Sigmoid colon (tissue), 4 donors: ENCODE measurements around the gene LITAFD.

Source experiments
- CTCF ChIP-seq, 4 experiments: fragments of 450-650 bp in 3 of 4; fragments of 200-600 bp in 1 of 4; IDR thresholded peaks; one replicate each; pipeline ENCODE4 v1.5.1; 2016 to 2019; ENCODE audit warnings: antibody characterized with exemption in 4 of 4, mild to moderate bottlenecking in 3 of 4, moderate library complexity in 2 of 4
- EP300 ChIP-seq, 4 donors: sonication (generic); formaldehyde crosslinking; IDR thresholded peaks; one replicate each; pipeline ENCODE4 v1.6.1; 2017; ENCODE audit warnings: antibody characterized with exemption in 4 of 4
- POLR2A ChIP-seq, 2 donors: fragments of 450-650 bp; IDR thresholded peaks; one replicate each; pipeline ENCODE4 v1.6.1; 2016; ENCODE audit warnings: antibody characterized with exemption in 2 of 2, mild to moderate bottlenecking in 2 of 2, moderate library complexity in 2 of 2
- POLR2AphosphoS5 ChIP-seq, 4 donors: sonication (generic); formaldehyde crosslinking; IDR thresholded peaks; one replicate each; pipeline ENCODE4 v1.6.1; 2017; ENCODE audit warnings: antibody characterized with exemption in 4 of 4

- no peak for TF ChIP-seq CTCF (IDR thresholded peaks at IDR 0.05)
- no peak for TF ChIP-seq POLR2AphosphoS5 (IDR thresholded peaks at IDR 0.05)
- TF ChIP-seq POLR2A (IDR thresholded peaks at IDR 0.05), result no peak
- TF ChIP-seq EP300 (IDR thresholded peaks at IDR 0.05), result no peak
Measured at GRCh38 chr16:8888951-8889892, 7.1 kb downstream of the LITAFD start.
